A673 (cell line): Measurements from ENCODE around the gene HM13. TPM values are rescaled to one million over a fixed set of nuclear protein-coding genes. Genes with fewer than 3 reads are reported as not detected.
"Not testable (repeated sequence)": the region's sequence is repeated elsewhere in the genome, so short reads cannot be mapped to it uniquely, and the experiment has no call there.

Experiments
- BruUV-seq: library from RNA; stranded (reverse); fragments of 400-500 nt; replicated peaks from 2 replicates; lab custom pipeline; 2021; lab: Mats Ljungman, UMichigan
- CTCF ChIA-PET: fragments of 300-600 bp; sonication (Branson Sonifier 250); formaldehyde crosslinking; loops from one replicate; lab custom pipeline; 2022; ENCODE audit warnings: antibody characterized with exemption; lab: Charles Lee
- POLR2A ChIA-PET: fragments of 300-600 bp; sonication (Branson Sonifier 250); formaldehyde crosslinking; loops from one replicate; lab custom pipeline; 2022; ENCODE audit warnings: antibody characterized with exemption; ENCODE audit not compliant: low non-redundant PET; lab: Charles Lee
- DNase-seq: peaks from one replicate; pipeline ENCODE4 v3.0.0-alpha.2; 2015; ENCODE audit warnings: low spot score
- H3K27ac ChIP-seq: fragments of 200-600 bp; sonication (generic); 2 replicates; pipeline ENCODE4 v1.5.1; 2016; ENCODE audit warnings: mixed run types, low read depth, mild to moderate bottlenecking, mixed read lengths, antibody characterized with exemption, low read length; ENCODE audit not compliant: poor library complexity, severe bottlenecking
- H3K27me3 ChIP-seq: fragments of 200-600 bp; sonication (generic); replicated peaks from 2 replicates; pipeline ENCODE4 v1.6.1; 2017; ENCODE audit warnings: mixed run types, low read depth, mild to moderate bottlenecking, mixed read lengths, antibody characterized with exemption, low read length; ENCODE audit not compliant: insufficient read depth, poor library complexity
- H3K36me3 ChIP-seq: fragments of 200-600 bp; sonication (generic); 2 replicates; pipeline ENCODE4 v1.6.1; 2016; ENCODE audit warnings: mixed run types, mild to moderate bottlenecking, mixed read lengths, antibody characterized with exemption, low read length; ENCODE audit not compliant: insufficient read depth, poor library complexity, severe bottlenecking
- H3K4me1 ChIP-seq: fragments of 200-600 bp; sonication (generic); 2 replicates; pipeline ENCODE4 v1.6.1; 2017; ENCODE audit warnings: mixed run types, mild to moderate bottlenecking, mixed read lengths, antibody characterized with exemption, low read length; ENCODE audit not compliant: insufficient read depth, poor library complexity, severe bottlenecking
- H3K4me3 ChIP-seq: fragments of 200-600 bp; sonication (generic); 2 replicates; pipeline ENCODE4 v1.5.1; 2016; ENCODE audit warnings: low read depth, mixed run types, mild to moderate bottlenecking, mixed read lengths, low read length; ENCODE audit not compliant: poor library complexity, severe bottlenecking
- H3K9me3 ChIP-seq: fragments of 200-600 bp; sonication (generic); 2 replicates; pipeline ENCODE4 v1.6.1; 2016; ENCODE audit warnings: mixed run types, low read depth, mild to moderate bottlenecking, mixed read lengths, antibody characterized with exemption, low read length; ENCODE audit not compliant: poor library complexity, severe bottlenecking
- EZH2 ChIP-seq: fragments of 200-600 bp; sonication (generic); IDR thresholded peaks from 2 replicates; pipeline ENCODE4 v1.6.1; 2017; ENCODE audit warnings: borderline replicate concordance, low read depth, mild to moderate bottlenecking, mixed read lengths, antibody characterized with exemption, low read length; ENCODE audit not compliant: poor library complexity, severe bottlenecking
- intact Hi-C: fragments of 100-400 bp; cut with micrococcal nuclease; formaldehyde crosslinking; loops from one replicate; pipeline ENCODE4 v1.10.0; 2022; ENCODE audit not compliant: unreplicated experiment
- total RNA-seq: library from RNA; stranded (reverse); gene quantifications from 2 replicates; pipeline ENCODE4 v1.2.3, GENCODE V29; 2021
- TF ChIP-seq, protein P1 (sequence below): fragments of 300-800, 200-600 bp; sonication (generic); conservative IDR thresholded peaks from 2 replicates; pipeline ENCODE4 v1.5.1; 2017; ENCODE audit warnings: low read depth, mild to moderate bottlenecking, antibody characterized with exemption, low read length, moderate library complexity, mixed read lengths

The HM13 gene
- total RNA-seq, 1 experiment from 2014 or later = 196 TPM

DNA sequence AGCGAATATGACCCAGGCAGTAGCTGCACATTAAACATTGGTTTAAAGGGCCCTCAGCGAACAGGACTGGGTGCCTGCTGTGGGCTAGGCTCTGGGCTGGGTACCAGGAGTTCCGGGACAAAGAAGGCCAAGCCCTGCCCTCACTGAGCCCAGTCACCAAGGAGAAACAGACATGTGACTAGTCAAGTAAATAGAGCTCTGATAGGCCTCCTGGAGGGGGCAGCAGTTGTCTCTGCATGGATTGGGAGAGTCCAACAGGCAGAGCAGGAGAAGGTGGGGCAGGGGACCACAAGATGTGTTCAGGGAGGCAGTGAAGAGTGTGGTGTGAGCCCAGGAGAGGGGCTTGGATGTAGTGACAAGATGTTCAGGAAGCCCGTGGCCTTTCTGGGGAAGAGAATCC lies 3.1 kb downstream of the HM13 start:
- H3K4me1 ChIP-seq = peaks cover 13% of the 10 kb centered on the region
- H3K4me3 ChIP-seq = no peak overlapping the region
- DNase-seq = peak; percentile 60
- BruUV-seq = no TSS peak
- CTCF ChIA-PET = no interaction called here
- peaks cover 7% of the 10 kb centered on the region for H3K36me3 ChIP-seq
- no peaks in the 10 kb centered on the region for H3K9me3 ChIP-seq
- intact Hi-C loops = no loop called here
- POLR2A ChIA-PET = no interaction called here
- no peak for TF ChIP-seq EZH2
- TF ChIP-seq, protein P1, sequence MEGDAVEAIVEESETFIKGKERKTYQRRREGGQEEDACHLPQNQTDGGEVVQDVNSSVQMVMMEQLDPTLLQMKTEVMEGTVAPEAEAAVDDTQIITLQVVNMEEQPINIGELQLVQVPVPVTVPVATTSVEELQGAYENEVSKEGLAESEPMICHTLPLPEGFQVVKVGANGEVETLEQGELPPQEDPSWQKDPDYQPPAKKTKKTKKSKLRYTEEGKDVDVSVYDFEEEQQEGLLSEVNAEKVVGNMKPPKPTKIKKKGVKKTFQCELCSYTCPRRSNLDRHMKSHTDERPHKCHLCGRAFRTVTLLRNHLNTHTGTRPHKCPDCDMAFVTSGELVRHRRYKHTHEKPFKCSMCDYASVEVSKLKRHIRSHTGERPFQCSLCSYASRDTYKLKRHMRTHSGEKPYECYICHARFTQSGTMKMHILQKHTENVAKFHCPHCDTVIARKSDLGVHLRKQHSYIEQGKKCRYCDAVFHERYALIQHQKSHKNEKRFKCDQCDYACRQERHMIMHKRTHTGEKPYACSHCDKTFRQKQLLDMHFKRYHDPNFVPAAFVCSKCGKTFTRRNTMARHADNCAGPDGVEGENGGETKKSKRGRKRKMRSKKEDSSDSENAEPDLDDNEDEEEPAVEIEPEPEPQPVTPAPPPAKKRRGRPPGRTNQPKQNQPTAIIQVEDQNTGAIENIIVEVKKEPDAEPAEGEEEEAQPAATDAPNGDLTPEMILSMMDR = peak; percentile 33; the same call in 1 of the 2 replicates
- no peak overlapping the region for H3K27ac ChIP-seq
- H3K27me3 ChIP-seq = no peaks in the 10 kb centered on the region

DNA sequence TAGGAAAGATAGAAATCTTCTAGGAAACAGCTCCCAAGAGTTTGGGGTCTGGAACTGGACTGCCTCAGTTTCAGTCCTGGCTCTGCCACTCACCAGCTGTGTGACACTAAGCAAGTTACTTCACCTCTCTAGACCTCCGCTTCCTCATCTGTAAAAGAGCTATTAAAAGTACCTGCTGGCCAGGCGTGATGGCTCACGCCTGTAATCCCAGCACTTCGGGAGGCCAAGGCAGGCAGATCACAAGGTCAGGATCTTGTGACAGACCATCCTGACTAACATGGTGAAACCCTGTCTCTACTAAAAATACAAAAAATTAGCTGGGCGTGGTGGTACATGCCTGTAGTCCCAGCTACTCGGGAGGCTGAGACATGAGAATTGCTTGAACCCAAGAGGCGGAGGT lies 7.0 kb downstream of the HM13 start:
- CTCF ChIA-PET = interaction anchor here (1.1 kb wide), 1 partner anchor 41 kb away, joined by 4 read pairs; no protein-coding TSS in a partner anchor
- H3K27me3 ChIP-seq, DNase-seq, H3K4me1 ChIP-seq, H3K4me3 ChIP-seq, H3K36me3 ChIP-seq, H3K27ac ChIP-seq, BruUV-seq, H3K9me3 ChIP-seq, intact Hi-C loops, POLR2A ChIA-PET: not testable (repeated sequence)

DNA sequence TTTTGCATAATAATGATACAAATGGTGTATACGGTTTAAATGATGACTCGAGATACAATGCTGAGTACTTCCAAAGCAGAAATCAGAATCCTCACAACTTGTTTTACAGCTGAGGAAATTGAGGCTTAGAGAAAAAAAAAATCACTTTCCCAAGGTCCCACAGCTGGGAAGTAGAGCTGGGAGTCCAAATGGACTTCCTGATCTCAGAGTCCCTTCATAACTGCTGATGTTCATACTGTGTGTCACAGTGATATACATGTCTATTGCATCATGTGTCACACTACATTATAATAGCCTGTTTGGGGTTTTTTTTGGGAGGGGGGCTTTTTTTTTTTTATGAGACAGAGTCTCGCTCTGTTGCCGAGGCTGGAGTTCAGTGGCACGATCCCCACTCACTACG lies 8.5 kb downstream of the HM13 start:
- DNase-seq = no peak
- Histone ChIP-seq H3K36me3 (peaks cover 9% of the 10 kb centered on the region), H3K9me3 (no peaks in the 10 kb centered on the region), H3K27me3 (no peaks in the 10 kb centered on the region), H3K27ac (no peak overlapping the region), H3K4me1 (no peaks in the 10 kb centered on the region), H3K4me3 (no peak overlapping the region)
- intact Hi-C loops = no loop called here
- ChIA-PET CTCF (no interaction called here), POLR2A (no interaction called here)
- TF ChIP-seq, protein P1 = no peak
- no peak for TF ChIP-seq EZH2
- no TSS peak for BruUV-seq

DNA sequence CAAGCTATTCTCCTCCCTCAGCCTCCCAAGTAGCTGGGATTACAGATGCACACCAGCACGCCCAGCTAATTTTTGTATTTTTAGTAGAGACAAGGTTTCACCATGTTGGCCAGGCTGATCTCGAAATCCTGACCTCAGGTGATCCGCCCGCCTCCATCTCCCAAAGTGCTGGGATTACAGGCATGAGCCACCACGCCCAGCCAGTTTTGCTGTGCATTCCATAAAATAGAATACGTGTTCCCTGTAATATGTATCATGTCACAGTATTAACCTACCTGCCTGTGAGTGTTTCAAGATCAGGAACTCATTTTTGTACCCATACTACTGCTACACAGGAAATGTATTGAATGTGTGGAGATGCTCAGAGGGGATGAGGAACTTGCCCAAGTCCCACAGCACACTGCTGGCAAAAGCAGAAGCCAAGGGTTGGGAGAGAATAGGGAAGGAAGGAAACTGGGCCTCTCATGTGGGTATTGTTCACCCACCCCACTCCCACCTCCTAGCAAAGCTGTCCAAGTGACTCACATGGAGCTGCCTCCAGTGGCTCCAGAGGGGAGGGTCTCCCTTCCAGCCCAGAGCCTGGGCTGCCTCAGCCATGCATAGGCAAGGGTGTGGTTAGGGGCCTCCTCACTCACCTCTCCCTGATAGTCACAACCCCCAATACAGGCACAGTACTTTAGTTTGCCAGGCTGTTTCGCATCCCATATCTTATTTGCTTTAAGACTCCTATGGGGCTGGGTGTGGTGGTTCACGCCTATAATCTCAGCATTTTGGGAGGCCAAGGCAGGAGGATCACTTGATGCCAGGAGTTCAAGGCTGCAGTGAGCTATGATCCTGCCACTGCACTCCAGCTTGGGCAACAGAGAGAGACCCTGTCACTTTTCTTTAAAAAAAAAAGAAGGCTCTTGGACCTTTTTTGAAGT lies 9.4 kb downstream of the HM13 start:
- Histone ChIP-seq H3K4me3 (no peak overlapping the region), H3K27me3 (no peaks in the 10 kb centered on the region), H3K27ac (no peak overlapping the region), H3K4me1 (no peaks in the 10 kb centered on the region), H3K36me3 (peaks cover 18% of the 10 kb centered on the region), H3K9me3 (no peaks in the 10 kb centered on the region)
- POLR2A ChIA-PET = interaction anchor here (0.5 to 0.7 kb wide), 2 partner anchors 39 to 63 kb away, joined by 5 to 13 read pairs; no protein-coding TSS in a partner anchor
- no peak for TF ChIP-seq EZH2
- TF ChIP-seq, protein P1 = no peak
- no peak for DNase-seq
- no TSS peak for BruUV-seq
- intact Hi-C loops = no loop called here
- CTCF ChIA-PET = no interaction called here
